Brain pericyte (primary cell): ENCODE results near the gene LBH.
"Not testable (repeated sequence)": the region's sequence is repeated elsewhere in the genome, so short reads cannot be mapped to it uniquely, and the experiment has no call there.

ENCODE experiments used
- DNase-seq: peaks from one replicate; pipeline ENCODE4 v3.0.0-alpha.2; 2012; ENCODE audit warnings: low read depth, low spot score

LBH gene

DNA sequence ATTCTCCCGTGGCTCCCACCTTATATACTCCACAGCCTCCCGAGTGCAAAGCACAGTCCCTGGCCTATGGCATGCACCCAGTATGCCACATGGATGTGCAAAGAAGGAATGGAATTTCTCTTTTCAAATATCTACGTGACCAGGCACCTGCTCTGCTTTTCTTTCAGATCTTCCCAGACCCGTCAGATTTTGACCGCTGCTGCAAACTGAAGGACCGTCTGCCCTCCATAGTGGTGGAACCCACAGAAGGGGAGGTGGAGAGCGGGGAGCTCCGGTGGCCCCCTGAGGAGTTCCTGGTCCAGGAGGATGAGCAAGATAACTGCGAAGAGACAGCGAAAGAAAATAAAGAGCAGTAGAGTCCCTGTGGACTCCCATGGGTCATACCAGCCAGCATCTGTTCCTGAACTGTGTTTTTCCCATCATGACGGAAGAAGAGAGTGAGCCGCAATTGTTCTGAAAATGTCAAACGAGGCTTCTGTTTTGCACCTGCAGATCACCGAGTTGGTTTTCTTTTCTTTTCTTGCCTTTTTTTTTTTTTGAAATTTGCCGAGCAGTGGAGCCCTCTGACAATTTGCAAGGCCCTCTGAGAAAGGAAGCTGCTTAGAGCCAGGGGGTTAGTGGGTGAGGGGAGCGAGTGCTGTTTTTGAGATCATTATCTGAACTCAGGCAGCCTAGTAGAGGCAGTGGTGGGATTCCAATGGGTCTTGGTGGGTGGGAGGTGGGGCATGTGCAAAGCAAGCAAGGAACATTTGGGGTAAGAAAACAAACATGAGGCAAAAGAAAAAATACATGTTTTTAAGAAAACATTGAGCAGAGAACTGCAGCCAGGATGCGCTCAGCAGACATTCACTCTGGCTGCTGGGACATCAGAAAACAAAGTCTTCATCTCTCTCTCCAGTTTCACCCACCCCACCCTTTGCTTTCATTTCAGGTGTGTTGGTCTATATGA, 26.2 kb downstream of the LBH start:
- DNase-seq: no peak

DNA sequence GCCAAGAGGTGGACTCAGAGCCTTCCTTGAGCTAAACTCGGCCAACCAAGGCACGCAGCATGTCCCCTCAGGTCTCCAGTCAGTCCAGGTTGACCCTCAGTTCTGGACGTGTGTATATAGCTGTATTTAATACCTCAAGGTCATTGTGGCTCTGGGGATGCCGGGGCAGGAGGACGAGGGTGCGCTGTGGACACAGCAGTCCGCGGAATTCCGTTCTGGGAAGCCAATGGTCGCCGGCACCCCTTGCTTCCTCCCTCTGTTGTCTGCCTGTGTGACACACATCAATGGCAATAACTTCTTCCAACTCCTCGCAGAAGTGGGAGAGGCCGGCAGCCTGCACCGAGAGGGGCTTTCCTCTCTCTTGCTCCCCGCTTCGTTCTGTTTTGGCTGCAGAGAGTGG, 27.7 kb downstream of the LBH start:
- no peak for DNase-seq

DNA sequence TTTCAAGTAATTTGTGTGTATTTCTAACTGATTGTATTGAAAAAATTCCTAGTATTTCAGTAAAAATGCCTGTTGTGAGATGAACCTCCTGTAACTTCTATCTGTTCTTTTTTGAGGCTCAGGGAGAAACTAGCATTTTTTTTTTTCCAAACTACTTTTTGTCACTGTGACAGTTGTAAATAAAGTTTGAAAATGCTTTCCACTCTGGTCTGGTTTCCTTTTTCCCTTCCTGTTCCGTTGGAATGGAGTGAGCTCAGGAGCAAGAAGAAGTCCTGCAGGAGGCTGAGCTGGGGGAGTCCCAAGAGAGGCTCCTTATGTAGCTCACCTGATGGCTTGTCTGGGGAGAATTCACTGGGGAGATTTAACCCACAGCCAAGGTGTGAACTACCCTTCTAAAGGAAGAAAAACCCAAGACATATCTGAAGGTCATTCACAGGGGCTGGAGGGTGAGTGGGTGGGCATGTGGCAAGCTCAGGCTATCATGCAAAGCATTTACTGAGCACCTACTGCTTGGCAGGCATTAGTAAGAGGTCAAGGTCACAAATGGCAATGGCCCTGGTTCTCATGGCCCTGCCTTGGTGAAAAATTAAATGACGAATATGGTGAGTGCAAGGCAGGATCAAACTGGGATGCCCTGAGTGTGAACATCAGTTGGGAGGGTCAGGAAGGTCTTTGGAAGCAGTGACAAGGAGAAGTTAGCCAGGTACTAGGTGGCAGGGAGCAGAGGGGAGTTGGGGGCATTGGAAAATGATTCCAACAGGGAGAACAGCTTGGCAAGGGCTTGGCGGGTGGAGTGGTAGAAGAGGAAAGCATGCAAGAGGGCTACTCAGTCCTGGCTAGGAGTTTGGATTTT, 28.7 kb downstream of the LBH start:
- no peak for DNase-seq

DNA sequence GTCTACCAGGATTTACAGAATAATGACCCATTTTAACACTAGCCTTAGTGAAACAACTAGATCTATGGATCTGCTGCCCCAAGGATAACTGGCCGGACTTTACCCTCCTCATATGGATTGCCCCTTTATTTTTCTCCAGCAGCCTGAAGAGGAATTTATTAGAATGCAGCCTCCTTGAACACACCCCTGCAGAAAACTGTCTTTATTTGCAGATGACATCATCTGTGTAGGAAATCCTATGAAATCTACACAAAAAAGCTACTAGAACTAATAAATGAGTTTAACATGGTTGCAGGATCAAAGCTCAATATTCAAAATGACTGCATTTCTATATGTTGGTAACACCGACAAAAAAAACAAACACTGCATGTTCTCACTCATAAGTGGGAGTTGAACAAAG, 29.6 kb downstream of the LBH start:
- DNase-seq: no peak

DNA sequence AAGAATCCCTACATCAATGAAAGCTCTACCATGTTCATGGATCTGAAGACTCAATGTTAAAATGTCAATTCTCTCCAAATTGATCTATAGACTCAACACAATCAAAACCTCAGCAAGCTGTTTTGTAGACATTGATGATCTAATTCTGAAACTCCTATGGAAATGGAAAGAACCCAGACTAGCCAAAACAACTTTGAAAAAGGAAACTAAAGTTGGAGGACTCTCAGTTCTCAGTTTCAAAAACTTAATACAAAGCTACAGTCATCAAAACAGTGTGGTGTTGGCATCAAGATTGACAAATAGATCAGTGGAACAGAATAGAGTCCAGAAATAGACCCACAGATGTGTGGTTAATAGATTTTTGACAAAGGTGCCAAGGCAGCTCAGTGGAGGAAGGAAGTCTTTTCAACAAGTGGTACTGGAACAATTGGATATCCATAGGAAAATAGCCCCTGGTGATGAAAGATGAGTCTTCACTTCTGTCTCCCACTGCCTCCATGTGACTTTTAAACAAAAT, 30.4 kb downstream of the LBH start:
- DNase-seq: no peak

DNA sequence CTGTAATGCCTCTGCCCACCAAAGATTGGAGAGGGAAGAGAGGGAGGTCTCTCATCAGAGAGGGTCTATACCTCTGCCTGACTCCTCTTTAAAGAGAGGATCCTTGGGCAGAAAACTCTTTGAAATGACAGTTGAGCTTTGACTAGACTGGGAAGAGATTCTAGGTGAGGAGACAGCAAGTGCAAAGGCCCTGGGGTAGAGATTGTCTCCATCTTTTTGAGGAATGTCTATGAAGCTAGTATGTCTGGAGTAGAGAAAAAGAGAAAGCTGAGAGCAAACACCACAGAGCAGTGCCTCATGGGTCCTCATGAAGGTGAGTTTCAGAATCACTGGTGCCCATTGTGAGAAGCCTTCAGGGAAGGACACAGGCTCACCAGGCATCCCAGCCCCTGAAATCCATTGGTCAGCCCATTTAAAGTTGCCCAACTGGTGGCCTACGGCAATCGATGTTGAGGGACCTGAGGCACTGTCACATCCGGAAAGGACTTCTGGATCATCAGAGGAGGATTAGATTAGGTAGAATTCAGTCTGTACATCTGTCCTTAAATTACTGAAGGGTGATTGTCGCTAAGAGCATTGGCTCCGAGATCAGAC, 31.5 kb downstream of the LBH start:
- DNase-seq: no peak

DNA sequence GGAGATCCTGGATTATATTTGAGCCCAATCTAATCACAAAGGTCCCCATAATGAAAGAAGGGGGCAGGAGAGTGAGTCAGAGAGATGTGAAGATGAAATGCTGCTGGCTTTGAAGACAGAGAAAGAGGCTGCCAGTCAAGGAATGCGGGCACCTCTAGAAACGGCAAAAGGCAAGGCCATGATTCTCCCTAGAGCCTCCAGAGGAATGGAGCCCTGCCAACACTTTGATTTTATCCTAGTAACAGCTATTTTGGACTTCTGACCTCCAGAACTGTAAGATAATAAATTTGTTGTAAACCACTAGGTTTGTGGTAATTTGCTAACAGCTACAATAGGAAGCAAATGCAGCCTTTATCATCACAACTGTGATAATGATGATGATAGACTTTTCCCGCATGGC, 32.9 kb downstream of the LBH start:
- no peak for DNase-seq

DNA sequence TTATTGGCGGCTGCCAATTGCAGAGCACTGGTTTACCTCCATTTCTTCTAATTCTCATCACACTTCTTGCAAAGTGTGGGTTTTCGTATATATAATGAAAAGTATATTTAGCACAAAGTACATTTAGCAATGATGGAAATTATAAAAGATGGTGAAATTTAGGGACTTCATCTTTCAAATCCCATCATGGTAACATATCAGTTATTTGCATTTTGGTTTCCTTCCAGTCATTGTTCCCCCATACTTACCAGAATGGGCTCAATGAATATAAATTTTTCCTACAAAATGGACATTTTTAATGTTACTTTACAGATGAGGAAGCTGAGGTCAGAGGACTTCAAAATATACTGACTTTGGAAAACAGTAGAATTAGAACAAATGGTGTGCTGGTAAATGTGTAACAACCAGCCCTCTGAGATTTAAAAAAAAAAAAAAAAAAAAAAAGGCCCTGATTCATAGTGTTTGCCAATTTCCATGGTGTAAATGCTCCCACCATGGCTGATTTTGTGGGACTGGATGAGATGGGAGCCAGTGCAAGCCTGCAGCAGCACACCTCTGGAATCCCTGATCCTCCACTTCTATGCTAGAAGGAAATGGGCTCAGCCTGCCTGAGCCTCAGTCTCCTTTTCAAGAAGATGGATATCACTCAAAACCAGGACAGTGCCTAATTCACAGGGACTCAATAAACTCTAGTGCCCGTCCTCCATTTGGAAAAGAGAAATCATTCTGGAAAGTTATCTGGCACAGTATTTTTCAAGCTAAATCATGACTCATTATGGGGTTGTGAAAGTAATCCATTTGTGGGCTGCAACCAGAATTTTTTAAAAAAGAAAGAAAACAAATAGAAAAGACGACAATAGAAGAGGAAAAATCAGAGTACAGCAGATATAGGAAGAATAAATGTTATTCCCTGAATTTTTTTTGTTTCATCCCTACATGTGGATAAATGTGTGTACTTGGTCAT, 34.0 kb downstream of the LBH start:
- no peak for DNase-seq

DNA sequence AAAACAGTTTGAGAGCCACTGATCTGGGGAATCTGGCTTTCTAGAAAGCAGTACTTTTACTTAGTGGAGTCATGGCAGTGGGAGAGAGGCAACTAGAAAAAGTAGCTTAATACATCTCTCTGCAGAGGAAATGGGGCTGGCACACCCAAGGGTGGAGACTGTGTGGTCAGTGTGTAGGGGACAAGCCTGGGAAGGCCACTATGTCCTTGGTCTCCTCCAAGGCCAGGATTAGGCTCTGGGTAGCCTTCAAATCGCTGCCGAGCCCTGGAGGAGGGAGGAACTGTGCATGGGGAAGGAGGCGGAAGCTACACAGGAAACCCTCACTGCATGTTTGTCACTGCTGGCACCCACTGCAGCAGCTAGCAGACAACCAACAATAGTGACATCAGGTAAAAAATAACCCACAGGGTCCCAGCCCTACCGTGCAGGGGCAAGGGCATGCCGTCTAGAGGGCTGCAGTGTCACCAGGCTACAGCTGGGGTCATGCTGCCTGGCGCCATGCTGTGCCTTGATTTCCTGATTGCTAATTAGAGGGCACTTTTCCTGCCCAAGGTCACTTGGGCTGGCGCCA, 34.8 kb downstream of the LBH start:
- no peak for DNase-seq

DNA sequence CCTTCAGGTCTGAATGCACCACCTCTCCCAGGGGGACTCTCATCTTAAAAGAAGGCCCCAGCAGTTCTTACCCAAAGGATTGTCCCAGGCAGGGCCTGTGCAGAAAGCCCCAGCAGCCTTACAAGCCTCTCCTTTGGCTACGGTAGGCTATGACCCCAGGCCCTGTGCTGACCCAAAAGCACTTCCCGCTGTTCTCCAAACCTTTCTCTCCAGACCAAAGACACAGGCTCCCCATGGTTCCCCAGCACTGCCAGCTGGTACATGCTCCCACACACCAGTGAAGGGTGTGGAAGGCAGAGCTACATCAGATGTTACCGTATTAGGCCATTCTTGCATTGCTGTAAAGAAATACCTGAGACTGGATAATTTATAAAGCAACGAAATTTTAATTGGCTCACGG, 35.4 kb downstream of the LBH start:
- DNase-seq: no peak

DNA sequence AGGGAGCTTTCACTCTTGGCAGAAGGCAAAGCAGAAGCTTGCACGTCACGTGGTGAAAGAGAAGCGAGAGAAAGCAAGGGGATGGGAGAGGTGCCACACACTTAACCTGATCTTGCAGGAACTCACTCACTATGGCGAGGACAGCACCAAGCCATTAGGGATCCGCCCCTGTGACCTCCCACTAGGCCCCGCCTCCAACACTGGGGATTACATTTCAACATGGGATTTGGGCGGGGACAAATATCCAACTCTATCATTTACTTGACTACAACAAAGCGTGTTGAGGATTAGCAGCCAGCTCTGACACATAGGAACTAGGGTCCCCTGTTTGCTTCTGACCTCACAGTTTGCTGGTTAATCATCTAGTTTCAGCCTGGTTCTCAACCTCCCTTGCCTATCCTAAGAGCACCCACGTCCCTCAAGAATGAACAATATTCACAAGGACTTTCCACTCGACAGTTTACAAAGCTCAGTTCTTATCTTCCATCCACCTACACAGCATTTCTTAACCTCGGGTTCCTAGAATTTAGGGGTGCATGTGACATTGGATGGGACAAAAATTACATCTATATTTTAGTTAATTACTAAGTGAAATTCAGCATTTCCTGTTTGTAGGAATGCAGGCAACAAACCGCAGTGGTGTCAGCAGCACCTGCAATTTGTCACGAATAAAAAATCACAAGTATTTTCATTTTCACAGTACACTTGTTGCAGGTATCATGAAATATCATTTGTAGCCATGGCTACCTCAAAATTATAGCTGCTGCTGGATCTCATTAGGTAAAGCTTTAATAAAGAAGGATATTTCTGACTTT, 36.0 kb downstream of the LBH start:
- no peak for DNase-seq

DNA sequence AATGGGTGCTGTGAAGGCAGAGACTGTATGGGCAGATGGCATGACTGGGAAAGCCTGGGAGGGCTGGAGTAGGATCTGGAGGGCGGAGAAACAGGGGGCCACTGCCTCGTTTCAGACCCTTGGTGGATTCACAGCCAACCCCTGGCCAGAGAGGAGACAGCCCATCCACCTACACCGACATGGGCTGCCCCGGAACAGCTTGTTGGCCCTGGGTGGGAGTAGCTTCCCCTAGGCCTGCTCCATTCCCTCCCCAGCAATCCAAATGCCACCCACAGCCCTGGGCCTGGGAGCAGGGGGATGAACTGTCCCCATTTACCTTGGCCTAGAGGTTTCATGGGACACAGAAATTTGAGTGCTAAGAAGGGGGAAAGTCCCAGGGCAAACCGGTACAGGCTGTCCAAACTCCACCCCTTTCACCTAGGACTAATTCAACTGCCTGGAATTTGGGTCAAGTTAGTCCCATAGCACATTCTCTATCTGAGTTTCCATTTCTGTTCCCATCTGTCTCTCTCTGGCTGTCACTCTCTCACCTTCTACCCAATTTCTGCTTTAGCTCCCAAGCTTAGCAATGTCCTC, 37.0 kb downstream of the LBH start:
- no peak for DNase-seq

DNA sequence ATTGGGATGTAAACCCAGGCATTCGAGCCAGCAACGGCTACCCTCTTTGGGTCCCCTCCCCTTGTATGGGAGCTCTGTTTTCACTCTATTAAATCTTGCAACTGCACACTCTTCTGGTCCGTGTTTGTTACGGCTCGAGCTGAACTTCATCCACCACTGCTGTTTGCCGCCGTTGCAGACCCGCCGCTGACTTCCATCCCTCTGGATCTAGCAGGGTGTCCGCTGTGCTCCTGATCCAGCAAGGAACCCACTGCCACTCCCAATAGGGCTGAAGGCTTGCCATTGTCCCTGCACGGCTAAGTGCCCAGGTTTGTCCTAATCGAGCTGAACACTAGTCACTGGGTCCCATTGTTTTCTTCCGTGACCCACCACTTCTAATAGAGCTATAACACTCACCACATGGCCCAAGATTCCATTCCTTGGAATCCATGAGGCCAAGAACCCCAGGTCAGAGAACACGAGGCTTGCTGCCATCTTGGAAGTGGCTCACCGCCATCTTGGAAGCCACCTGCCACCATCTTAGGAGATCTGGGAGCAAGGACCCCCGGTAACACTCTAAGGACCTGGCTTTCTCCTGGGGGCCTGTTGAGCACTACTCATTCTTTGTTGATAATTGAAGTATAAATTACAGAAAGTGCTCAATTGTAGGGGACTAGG, 37.9 kb downstream of the LBH start:
- not testable (repeated sequence) for DNase-seq

DNA sequence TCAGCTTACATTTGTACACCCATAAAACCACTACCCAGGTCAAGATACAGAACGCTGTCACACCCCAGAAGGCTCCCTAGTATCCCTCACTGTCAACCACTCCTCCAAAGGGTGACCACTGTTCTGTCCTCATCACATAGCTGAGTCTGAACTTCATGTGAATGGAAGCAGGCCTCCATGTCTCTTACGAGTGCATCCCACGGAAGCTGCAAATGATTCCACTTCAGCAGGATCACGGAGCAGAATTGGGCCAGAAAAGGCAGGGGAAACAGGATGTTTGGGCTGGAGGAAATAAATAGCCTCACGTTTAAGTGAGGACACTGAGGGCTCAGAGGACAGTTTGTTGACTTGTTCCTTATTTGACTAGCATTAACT, 38.4 kb downstream of the LBH start:
- no peak for DNase-seq

DNA sequence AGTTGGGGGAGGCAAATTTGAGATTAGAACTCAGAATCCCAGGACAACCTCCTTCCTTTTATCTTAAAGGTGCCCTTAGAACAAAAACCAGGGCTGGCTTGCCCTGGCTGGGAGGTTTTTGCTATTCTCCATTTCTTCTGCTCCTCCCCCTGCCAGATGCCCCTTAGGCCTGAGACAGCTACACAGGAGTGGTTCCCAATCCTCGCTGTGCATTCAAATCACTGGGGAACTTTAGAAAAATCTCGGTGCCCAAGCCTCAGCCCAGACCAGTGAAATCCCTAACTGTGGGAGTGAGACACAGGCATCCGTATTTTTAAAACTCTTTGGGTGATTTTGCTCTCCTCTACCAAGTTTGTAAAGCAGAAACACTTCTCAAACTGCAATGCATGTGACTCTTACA, 38.8 kb downstream of the LBH start:
- no peak for DNase-seq

DNA sequence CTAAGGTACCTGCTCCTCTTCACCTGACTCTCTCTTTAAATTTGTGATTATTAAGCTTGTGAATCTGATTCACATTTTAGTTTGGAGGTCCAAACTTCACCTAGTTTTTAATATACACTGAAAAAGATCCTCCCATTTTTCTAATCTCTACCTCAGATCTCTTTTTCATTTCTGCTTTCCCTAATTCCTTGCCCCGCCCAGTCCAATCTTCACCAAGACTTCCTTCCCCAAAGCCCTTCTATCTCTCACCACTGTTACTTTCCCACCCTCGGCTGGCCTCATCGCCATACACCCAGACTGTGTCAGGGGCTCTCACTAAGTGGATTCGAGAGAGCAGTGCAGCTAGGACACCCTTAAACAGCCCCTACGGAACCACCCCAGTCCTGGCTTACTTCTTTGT, 40.0 kb downstream of the LBH start:
- DNase-seq: no peak

DNA sequence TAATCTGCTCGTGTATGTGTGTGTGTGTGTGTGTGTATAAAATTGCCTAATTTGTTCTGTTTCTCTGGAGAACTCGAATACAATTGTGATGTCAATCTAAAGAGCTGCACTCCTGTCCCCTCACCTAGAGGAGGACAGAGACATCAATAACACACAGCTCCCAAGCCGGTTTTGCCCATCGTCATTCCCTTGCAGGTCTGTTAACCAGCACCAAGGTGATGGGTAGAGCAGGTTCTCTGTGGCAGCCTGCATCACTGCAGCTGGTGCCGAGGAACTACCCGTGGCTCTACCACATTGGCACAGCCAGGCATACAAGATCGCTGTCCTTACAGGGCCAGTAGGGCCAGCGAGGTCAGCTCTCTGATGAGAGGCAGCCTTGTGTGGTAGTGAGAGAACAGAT, 41.0 kb downstream of the LBH start:
- DNase-seq: no peak

DNA sequence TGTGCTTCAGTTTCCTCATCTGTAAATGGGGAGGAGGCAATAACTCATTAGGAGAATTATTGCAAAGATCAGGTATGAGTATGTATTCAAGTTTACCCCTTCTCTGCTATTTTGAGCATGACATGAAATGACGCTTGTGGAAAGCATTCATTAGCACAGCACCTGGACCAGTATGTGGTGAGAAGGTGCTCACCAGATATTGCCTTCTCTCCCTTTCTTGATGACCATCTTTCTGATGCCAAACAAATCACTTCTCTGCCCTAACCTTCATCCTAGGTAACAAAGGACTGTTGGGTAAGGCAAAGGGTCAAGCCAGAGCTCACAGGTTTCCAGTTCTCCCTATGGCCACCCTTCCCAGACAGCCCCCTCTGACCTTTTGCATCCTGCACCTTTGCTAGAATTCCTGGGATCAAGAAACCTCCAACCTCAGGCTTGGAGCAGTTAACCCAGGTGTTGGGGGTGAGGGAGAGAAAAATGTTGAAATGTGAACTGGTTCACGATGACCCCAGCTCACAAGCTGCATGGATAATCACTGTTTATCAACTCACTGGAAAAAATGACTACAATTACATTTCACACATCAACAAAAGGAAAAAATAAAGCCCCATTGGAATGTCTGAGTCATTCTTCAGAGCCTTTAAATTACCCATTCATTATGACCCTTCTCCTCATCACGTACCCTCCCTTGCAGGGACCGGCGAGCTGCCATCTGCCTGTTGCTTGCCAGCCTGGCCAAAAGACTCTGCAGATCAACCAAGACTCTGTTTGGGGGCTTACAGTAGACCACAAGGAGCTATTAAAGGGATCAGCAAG, 41.6 kb downstream of the LBH start:
- no peak for DNase-seq
